ENCODE results near the gene ELOVL6. TPM values are rescaled to one million over a fixed set of nuclear protein-coding genes. Genes with fewer than 3 reads are reported as not detected.
A peak's percentile ranks its signal among the peaks of the same experiment; 100 is the strongest.

Gene ELOVL6
- total RNA-seq, 4 donors from 2014 or later, result 11.3 to 31.6 (median 24.2) TPM

DNA sequence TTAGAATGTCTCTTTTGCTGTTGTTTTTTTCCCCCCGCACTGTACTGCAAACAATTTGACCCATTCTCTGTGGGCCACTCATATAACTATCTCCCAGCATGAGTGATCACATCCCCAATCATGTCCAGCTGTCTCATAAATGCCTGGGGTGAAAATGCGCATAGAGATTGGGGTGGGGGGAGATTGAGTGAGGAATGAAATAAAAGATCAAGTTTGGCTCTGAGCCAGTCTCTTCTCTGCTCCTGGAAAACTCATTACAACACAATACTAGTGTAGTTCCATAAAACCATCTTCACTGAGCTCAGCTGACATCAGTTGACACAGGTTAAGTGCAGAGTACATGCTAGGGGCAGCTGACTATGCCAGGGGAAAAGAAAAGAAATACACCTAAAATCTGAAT, 188.9 kb downstream of the ELOVL6 start:
- 89% methylated on average over 2 of the region's 2 CpGs for WGBS
- DNase-seq (ENCODE audit: low spot score in 2 of 2), result no peak
- H3K27ac ChIP-seq, result no peak overlapping the region
- no peaks in the 10 kb centered on the region for H3K4me1 ChIP-seq
- no peaks in the 10 kb centered on the region for H3K27me3 ChIP-seq
- no peak overlapping the region for H3K4me3 ChIP-seq
- no peaks in the 10 kb centered on the region for H3K9me3 ChIP-seq
- H3K36me3 ChIP-seq, result no peaks in the 10 kb centered on the region
- no peak for TF ChIP-seq POLR2AphosphoS5 (IDR thresholded peaks at IDR 0.05)
- TF ChIP-seq, protein P1, sequence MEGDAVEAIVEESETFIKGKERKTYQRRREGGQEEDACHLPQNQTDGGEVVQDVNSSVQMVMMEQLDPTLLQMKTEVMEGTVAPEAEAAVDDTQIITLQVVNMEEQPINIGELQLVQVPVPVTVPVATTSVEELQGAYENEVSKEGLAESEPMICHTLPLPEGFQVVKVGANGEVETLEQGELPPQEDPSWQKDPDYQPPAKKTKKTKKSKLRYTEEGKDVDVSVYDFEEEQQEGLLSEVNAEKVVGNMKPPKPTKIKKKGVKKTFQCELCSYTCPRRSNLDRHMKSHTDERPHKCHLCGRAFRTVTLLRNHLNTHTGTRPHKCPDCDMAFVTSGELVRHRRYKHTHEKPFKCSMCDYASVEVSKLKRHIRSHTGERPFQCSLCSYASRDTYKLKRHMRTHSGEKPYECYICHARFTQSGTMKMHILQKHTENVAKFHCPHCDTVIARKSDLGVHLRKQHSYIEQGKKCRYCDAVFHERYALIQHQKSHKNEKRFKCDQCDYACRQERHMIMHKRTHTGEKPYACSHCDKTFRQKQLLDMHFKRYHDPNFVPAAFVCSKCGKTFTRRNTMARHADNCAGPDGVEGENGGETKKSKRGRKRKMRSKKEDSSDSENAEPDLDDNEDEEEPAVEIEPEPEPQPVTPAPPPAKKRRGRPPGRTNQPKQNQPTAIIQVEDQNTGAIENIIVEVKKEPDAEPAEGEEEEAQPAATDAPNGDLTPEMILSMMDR (IDR thresholded peaks at IDR 0.05), result no peak
- no peak for TF ChIP-seq EP300 (IDR thresholded peaks at IDR 0.05)
- TF ChIP-seq POLR2A (IDR thresholded peaks at IDR 0.05), result no peak

DNA sequence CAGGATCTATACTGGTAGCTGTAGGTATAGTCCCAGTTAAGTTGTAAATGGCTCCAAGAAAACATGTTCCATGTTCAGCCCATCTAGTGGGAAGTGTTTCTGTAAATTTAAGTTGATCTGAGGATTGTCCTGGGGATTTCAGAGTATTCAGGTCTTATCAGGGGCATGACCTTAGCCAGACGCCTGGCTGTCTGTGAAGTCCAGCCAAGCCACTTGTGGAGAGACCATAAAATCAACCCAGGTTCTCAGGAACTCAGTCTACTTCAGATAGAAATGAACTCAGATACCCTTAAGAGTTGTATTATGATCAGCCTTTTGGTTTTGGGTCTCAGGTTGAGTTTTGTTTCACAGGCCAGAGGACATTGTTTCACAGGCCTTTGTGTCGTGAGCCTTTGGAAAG, 189.9 kb downstream of the ELOVL6 start:
- Histone ChIP-seq H3K9me3 (no peaks in the 10 kb centered on the region), H3K27ac (no peak overlapping the region), H3K36me3 (no peaks in the 10 kb centered on the region), H3K27me3 (no peaks in the 10 kb centered on the region), H3K4me3 (no peak overlapping the region), H3K4me1 (no peaks in the 10 kb centered on the region)
- no peak for TF ChIP-seq POLR2A (IDR thresholded peaks at IDR 0.05)
- no peak for TF ChIP-seq POLR2AphosphoS5 (IDR thresholded peaks at IDR 0.05)
- TF ChIP-seq, protein P1 (IDR thresholded peaks at IDR 0.05), result no peak
- no peak for TF ChIP-seq EP300 (IDR thresholded peaks at IDR 0.05)
- DNase-seq (ENCODE audit: low spot score in 2 of 2), result no peak
- 87% methylated on average over 2 of the region's 2 CpGs for WGBS

DNA sequence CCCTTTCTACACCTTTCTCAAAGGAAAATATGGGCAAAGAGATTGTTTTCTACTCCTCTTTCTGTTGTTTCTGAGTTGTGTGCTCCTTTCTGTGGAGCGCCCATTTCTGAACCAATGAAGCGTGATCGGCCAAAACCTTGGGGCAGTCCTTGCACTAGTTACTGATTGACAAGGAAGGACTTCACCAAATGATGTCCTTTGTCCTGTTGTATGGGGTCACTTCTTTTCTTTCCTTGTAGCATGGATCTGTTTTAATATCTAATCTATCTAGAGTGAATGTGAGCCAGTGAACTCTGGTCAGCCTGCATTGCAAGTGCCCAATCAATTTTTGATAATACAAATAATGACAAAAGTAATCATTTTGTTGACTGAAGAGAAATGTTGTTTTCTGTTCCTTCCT, 191.2 kb downstream of the ELOVL6 start:
- H3K9me3 ChIP-seq, result no peaks in the 10 kb centered on the region
- 95% methylated on average over 3 of the region's 3 CpGs for WGBS
- H3K27me3 ChIP-seq, result no peaks in the 10 kb centered on the region
- no peak overlapping the region for H3K4me3 ChIP-seq
- no peak overlapping the region for H3K27ac ChIP-seq
- H3K36me3 ChIP-seq, result no peaks in the 10 kb centered on the region
- no peak for TF ChIP-seq POLR2AphosphoS5 (IDR thresholded peaks at IDR 0.05)
- TF ChIP-seq POLR2A (IDR thresholded peaks at IDR 0.05), result no peak
- TF ChIP-seq EP300 (IDR thresholded peaks at IDR 0.05), result no peak
- no peak for DNase-seq (ENCODE audit: low spot score in 2 of 2)
- no peaks in the 10 kb centered on the region for H3K4me1 ChIP-seq

DNA sequence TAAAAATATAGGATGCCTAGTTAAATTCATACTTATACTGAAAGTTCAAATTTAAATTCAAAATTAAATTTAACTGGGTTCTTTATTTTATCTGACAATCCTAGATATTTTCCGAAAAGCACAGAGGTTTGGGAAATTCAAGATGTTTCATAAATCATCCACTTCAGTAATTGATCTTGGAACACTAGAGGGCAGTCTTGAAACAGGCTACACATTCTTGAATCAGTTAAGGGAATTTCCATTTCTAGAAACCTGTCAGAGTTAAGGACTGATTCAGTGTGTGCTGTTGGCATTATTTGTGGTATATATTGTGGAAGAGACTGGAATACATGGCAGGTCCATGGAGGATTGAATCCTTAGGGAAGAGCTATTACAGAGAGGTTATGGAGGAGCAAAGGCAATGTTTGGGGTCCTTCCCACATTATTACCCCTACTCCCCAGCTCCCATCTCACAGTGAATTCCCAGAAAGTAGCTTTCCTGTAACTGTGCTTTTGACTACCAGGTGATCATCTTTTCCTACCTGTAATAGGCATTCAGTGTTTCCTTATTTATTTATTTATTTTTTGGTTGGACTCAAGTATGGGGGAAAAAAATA, 192.9 kb downstream of the ELOVL6 start:
- H3K36me3 ChIP-seq, result no peaks in the 10 kb centered on the region
- H3K27ac ChIP-seq, result no peak overlapping the region
- TF ChIP-seq POLR2A (IDR thresholded peaks at IDR 0.05), result no peak
- TF ChIP-seq, protein P1 (IDR thresholded peaks at IDR 0.05), result peak; percentile 5 to 58
- TF ChIP-seq EP300 (IDR thresholded peaks at IDR 0.05), result no peak
- no peak overlapping the region for H3K4me3 ChIP-seq
- no peak for DNase-seq (ENCODE audit: low spot score in 2 of 2)
- 0% methylated on average over 1 of the region's 1 CpG for WGBS
- no peaks in the 10 kb centered on the region for H3K9me3 ChIP-seq
- H3K27me3 ChIP-seq, result no peaks in the 10 kb centered on the region
- H3K4me1 ChIP-seq, result no peaks in the 10 kb centered on the region

DNA sequence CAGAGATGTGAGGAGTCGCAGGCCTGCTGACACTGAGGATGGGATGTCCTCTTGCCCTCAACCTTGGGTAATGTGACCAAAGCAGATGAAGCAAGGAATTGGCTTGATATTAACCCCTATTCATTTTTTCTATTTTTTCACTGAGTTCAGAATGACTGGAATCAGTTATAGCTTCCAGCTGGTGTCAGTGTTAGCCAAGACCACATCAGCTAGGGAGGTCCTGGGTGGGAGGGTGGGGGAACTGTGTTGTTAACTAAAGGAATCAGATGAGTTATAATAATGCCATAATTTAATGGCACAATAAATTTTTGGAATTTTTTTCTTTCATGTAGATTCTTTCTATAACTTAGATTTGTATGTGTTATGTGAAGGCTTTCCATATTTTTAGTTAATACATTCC, 193.9 kb downstream of the ELOVL6 start:
- H3K4me1 ChIP-seq, result no peaks in the 10 kb centered on the region
- no peak overlapping the region for H3K27ac ChIP-seq
- H3K36me3 ChIP-seq, result no peaks in the 10 kb centered on the region
- H3K9me3 ChIP-seq, result no peaks in the 10 kb centered on the region
- TF ChIP-seq POLR2A (IDR thresholded peaks at IDR 0.05), result no peak
- no peak for TF ChIP-seq POLR2AphosphoS5 (IDR thresholded peaks at IDR 0.05)
- TF ChIP-seq, protein P1 (IDR thresholded peaks at IDR 0.05), result no peak
- no peak for TF ChIP-seq EP300 (IDR thresholded peaks at IDR 0.05)
- no peaks in the 10 kb centered on the region for H3K27me3 ChIP-seq
- H3K4me3 ChIP-seq, result no peak overlapping the region
- 82% methylated on average over 1 of the region's 1 CpG for whole genome bisulfite sequencing
- no peak for DNase-seq (ENCODE audit: low spot score in 2 of 2)
